ENCODE data around the gene TSGA10IP. TPM values are rescaled to one million over a fixed set of nuclear protein-coding genes. Genes with fewer than 3 reads are reported as not detected.

The TSGA10IP gene
- total and polyA plus RNA-seq, 2 experiments from 2014 or later, result not detected

DNA sequence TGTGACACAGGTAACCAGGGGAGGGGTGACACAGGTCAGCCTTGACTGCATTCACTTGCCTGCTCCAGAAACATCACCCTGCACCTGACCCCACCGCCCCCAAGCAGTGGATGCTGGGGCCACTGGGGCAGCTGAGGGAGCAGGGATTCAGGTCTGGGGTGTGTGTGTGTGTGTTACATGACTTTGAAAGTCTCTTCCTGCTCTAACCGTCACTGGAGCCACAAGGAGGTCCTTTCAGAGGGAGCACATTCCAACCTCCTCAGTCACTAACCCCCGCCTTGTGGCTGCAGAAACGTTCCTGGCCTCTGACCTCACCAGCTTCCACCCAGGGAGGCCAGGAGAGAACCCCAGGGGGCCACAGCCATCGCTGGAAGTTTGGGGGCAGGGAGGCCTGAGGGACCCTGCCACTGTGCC is 42.2 kb upstream of the TSGA10IP start:
- no peaks in the 10 kb centered on the region for H3K27me3 ChIP-seq (replicated peaks; ENCODE audit: insufficient read depth)
- 0% methylated on average over 5 of the region's 5 CpGs for WGBS, 2 experiments (ENCODE audit: low coverage in 1 of 2, low lambda C conversion rate in 2 of 2, missing lambda C conversion rate in 2 of 2)
- H3K4me1 ChIP-seq (ENCODE audit: insufficient read depth), result peaks cover 44% of the 10 kb centered on the region
- H3K79me2 ChIP-seq (ENCODE audit: insufficient read depth), result peaks cover 35% of the 10 kb centered on the region
- H4K20me1 ChIP-seq (ENCODE audit: insufficient read depth), result no peaks in the 10 kb centered on the region
- no peaks in the 10 kb centered on the region for H3K9me2 ChIP-seq (ENCODE audit: insufficient read depth)
- H3K9ac ChIP-seq, result peak overlapping the region; percentile 70
- peak; percentile 95 for DNase-seq
- peaks cover 44% of the 10 kb centered on the region for H3F3A ChIP-seq (ENCODE audit: insufficient read depth)
- TF ChIP-seq EZH2phosphoT487 (IDR thresholded peaks at IDR 0.05; ENCODE audit: insufficient read depth, low read depth) (no peak), EZH2 (IDR thresholded peaks at IDR 0.05; ENCODE audit: insufficient read depth, poor library complexity, severe bottlenecking) (no peak)
- in situ Hi-C loops (cut with MboI), result no loop called here
- peak overlapping the region; percentile 69 for H3K4me2 ChIP-seq (ENCODE audit: unreplicated experiment)
- H3K27ac ChIP-seq, result peak overlapping the region; percentile 99
- H2AFZ ChIP-seq, result no peak overlapping the region
- H3K36me3 ChIP-seq (ENCODE audit: low read depth), result peaks cover 7% of the 10 kb centered on the region; the same call in 1 of the 2 replicates
- H3K4me3 ChIP-seq, result peak overlapping the region; percentile 36; the same call in 1 of the 2 replicates
- H3K9me3 ChIP-seq (ENCODE audit: low read depth), result no peaks in the 10 kb centered on the region

DNA sequence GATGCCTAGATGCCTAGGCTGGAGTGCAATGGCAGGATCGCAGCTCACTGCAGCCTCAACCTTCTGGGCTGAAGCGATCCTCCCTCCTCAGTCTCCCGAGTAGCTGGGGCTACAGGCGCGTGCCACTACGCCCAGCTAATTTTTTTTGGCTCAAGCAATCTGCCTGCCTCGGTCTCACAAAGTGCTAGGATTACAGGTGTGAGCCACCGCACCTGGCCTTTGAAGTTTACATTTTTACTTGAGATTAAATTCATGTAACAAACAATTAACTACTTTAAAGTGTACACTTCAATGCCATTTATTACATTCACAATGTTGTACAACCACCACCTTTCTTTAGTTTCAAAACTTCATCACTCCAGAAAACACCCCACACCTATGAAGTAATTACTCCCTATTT is 41.6 kb upstream of the TSGA10IP start:
- H4K20me1 ChIP-seq (ENCODE audit: insufficient read depth), result no peaks in the 10 kb centered on the region
- peak overlapping the region; percentile 69 for H3K4me2 ChIP-seq (ENCODE audit: unreplicated experiment)
- no peak overlapping the region for H2AFZ ChIP-seq
- peak overlapping the region; percentile 99 for H3K27ac ChIP-seq
- H3K9me2 ChIP-seq (ENCODE audit: insufficient read depth), result no peaks in the 10 kb centered on the region
- H3K9me3 ChIP-seq (ENCODE audit: low read depth), result no peaks in the 10 kb centered on the region
- H3K4me3 ChIP-seq, result no peak overlapping the region
- H3K79me2 ChIP-seq (ENCODE audit: insufficient read depth), result peaks cover 28% of the 10 kb centered on the region
- no peak for TF ChIP-seq EZH2phosphoT487 (IDR thresholded peaks at IDR 0.05; ENCODE audit: insufficient read depth, low read depth)
- no peak for TF ChIP-seq EZH2 (IDR thresholded peaks at IDR 0.05; ENCODE audit: insufficient read depth, poor library complexity, severe bottlenecking)
- H3K4me1 ChIP-seq (ENCODE audit: insufficient read depth), result peaks cover 40% of the 10 kb centered on the region
- no peak for DNase-seq
- H3K9ac ChIP-seq, result peak overlapping the region; percentile 70
- peaks cover 38% of the 10 kb centered on the region for H3F3A ChIP-seq (ENCODE audit: insufficient read depth)
- in situ Hi-C loops (cut with MboI), result no loop called here
- H3K27me3 ChIP-seq (replicated peaks; ENCODE audit: insufficient read depth), result no peaks in the 10 kb centered on the region
- WGBS, 2 experiments (ENCODE audit: low coverage in 1 of 2, low lambda C conversion rate in 2 of 2, missing lambda C conversion rate in 2 of 2), result 74 to 79% methylated on average over 8 of the region's 8 CpGs
- H3K36me3 ChIP-seq (ENCODE audit: low read depth), result peaks cover under 1% of the 10 kb centered on the region; the same call in 1 of the 2 replicates

DNA sequence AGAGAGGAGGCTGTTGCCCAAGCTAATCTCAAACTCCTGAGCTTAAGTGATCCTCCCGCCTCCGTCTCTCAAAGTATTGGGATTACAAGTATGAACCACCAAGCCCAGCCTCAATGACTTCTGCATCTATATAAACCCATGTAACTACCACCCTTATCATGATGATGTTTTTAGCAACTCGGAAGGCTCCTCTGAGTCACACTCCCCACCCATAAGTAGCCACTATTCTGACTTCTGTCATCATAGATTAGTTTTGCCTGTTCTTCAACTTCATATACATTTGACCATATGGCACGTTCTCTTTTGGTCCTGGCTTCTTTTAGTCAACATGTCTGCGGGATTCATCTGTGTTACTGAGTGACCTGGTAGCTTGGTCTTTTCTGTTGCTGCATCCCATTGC is 38.7 kb upstream of the TSGA10IP start:
- Histone ChIP-seq H4K20me1 (ENCODE audit: insufficient read depth) (no peaks in the 10 kb centered on the region), H3K79me2 (ENCODE audit: insufficient read depth) (peaks cover 7% of the 10 kb centered on the region), H3K4me2 (ENCODE audit: unreplicated experiment) (no peak overlapping the region), H3K4me1 (ENCODE audit: insufficient read depth) (peaks cover 45% of the 10 kb centered on the region), H3K36me3 (ENCODE audit: low read depth) (no peaks in the 10 kb centered on the region), H3K9me3 (ENCODE audit: low read depth) (no peaks in the 10 kb centered on the region), H2AFZ (no peak overlapping the region), H3K9ac (no peak overlapping the region), H3K9me2 (ENCODE audit: insufficient read depth) (no peaks in the 10 kb centered on the region), H3K27me3 (replicated peaks; ENCODE audit: insufficient read depth) (no peaks in the 10 kb centered on the region), H3K27ac (no peak overlapping the region), H3K4me3 (no peak overlapping the region), H3F3A (ENCODE audit: insufficient read depth) (peaks cover 30% of the 10 kb centered on the region)
- in situ Hi-C loops (cut with MboI), result no loop called here
- peak; percentile 54 for DNase-seq
- WGBS, 2 experiments (ENCODE audit: low coverage in 1 of 2, low lambda C conversion rate in 2 of 2, missing lambda C conversion rate in 2 of 2), result 78 to 80% methylated on average over 5 of the region's 5 CpGs
- TF ChIP-seq EZH2 (IDR thresholded peaks at IDR 0.05; ENCODE audit: insufficient read depth, poor library complexity, severe bottlenecking), result no peak
- no peak for TF ChIP-seq EZH2phosphoT487 (IDR thresholded peaks at IDR 0.05; ENCODE audit: insufficient read depth, low read depth)

DNA sequence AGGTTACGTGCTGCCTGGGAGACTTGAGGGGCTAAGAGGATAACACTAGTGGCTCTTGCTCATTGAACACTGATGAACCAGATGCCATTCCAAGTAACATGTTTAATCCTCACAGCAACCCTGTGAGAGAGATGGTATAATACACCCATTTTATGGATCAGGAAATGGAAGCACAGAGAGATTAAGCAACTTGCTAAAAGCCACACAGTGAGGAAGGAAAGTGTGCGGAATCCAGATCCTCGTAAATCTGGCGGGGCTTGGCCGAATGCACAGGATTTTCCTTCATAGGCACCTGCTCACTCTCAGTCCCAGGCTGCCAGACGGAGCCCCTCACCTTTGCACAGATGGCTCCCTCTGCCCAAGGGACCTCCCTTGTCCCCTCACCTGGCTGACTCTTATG is 37.4 kb upstream of the TSGA10IP start:
- Histone ChIP-seq H3K79me2 (ENCODE audit: insufficient read depth) (no peaks in the 10 kb centered on the region; the same call in 1 of the 2 replicates), H3K36me3 (ENCODE audit: low read depth) (no peaks in the 10 kb centered on the region), H3K27me3 (replicated peaks; ENCODE audit: insufficient read depth) (no peaks in the 10 kb centered on the region), H4K20me1 (ENCODE audit: insufficient read depth) (no peaks in the 10 kb centered on the region), H2AFZ (no peak overlapping the region), H3K9me2 (ENCODE audit: insufficient read depth) (no peaks in the 10 kb centered on the region), H3F3A (ENCODE audit: insufficient read depth) (peaks cover 30% of the 10 kb centered on the region), H3K27ac (no peak overlapping the region), H3K9ac (no peak overlapping the region), H3K4me1 (ENCODE audit: insufficient read depth) (peaks cover 45% of the 10 kb centered on the region), H3K4me2 (ENCODE audit: unreplicated experiment) (no peak overlapping the region), H3K4me3 (no peak overlapping the region), H3K9me3 (ENCODE audit: low read depth) (no peaks in the 10 kb centered on the region)
- no peak for DNase-seq
- in situ Hi-C loops (cut with MboI), result no loop called here
- TF ChIP-seq EZH2 (IDR thresholded peaks at IDR 0.05; ENCODE audit: insufficient read depth, poor library complexity, severe bottlenecking) (no peak), EZH2phosphoT487 (IDR thresholded peaks at IDR 0.05; ENCODE audit: insufficient read depth, low read depth) (no peak)
- WGBS, 2 experiments (ENCODE audit: low coverage in 1 of 2, low lambda C conversion rate in 2 of 2, missing lambda C conversion rate in 2 of 2), result 93 to 95% methylated on average over 6 of the region's 6 CpGs

Measured in GM23248 (cell line).